ENCODE measurements around the gene IPO11.

Gene IPO11

DNA sequence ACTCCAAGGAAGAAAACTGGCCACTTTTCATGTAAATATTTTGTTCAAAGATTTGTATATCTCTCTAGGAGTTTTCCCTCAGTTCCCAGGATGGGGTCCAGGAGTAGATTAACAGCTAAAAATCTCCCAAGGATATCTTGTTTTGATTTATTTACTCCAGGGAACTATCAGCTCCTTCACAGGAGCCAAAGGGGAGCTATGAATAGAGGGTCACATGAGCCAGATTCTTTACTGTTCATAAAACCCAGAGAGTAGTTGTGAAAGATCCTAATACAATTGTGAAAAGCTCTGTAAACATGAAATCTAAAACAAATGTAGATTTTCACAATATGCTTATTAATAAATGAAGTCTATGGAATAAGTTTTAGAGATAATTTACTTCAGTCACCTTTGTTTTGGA is 25.7 kb upstream of the IPO11 start:
- Histone ChIP-seq H3K27ac (ENCODE audit: low read depth in 2 of 2, low read length in 2 of 2) (no peak overlapping the region), H3K36me3 (ENCODE audit: control insufficient read depth in 2 of 2, insufficient read depth in 2 of 2, low read length in 2 of 2) (peaks cover 44 to 49% of the 10 kb centered on the region in 2 donors), H3K27me3 (ENCODE audit: control insufficient read depth in 2 of 2, insufficient read depth in 2 of 2, low read length in 2 of 2) (no peaks in the 10 kb centered on the region), H3K9me3 (ENCODE audit: control insufficient read depth in 2 of 2, low read length in 2 of 2) (no peaks in the 10 kb centered on the region), H3K4me1 (ENCODE audit: control insufficient read depth in 2 of 2, insufficient read depth in 2 of 2, low read length in 2 of 2) (no peaks in the 10 kb centered on the region), H3K9ac (ENCODE audit: low read depth in 1 of 2, low read length in 2 of 2) (no peak overlapping the region), H3K4me3 (ENCODE audit: low read length in 2 of 2) (no peak overlapping the region)

DNA sequence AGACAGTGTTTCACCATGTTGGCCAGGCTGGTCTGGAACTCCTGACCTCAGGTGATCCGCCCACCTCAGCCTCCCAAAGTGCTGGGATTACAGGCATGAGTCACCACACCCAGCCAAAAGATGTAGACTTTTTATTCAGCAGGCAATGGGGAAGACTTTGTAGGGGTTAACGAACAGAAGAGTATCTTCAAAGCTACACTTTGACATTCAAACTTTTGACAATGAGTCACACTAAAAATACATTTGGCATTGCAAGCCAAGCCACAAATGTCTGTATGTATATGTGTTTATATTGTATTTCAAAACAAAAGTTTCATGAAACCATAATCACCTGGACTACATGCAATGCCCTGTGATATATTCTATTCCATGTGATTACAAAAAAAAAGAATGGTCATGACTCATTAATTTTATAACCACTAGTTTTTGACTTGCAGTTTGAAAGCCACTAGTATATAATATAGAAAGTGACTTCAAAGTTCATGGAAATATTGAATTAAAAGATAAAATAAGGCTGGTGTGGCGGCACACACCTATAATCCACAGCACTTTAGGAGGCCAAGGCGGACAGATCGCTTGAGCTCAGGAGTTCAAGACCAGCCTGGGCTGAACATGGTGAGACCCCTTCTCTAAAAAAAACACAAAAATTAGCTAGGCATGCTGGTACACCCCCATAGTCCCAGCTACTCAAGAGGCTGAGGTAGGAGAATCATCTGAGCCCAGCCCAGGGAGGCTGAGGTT is 17.2 kb upstream of the IPO11 start:
- H3K9ac ChIP-seq (ENCODE audit: low read depth in 1 of 2, low read length in 2 of 2), result no peak overlapping the region
- H3K4me1 ChIP-seq (ENCODE audit: control insufficient read depth in 2 of 2, insufficient read depth in 2 of 2, low read length in 2 of 2), result no peaks in the 10 kb centered on the region
- H3K27ac ChIP-seq (ENCODE audit: low read depth in 2 of 2, low read length in 2 of 2), result no peak overlapping the region
- no peak overlapping the region for H3K4me3 ChIP-seq (ENCODE audit: low read length in 2 of 2)
- no peaks in the 10 kb centered on the region for H3K27me3 ChIP-seq (ENCODE audit: control insufficient read depth in 2 of 2, insufficient read depth in 2 of 2, low read length in 2 of 2)
- peaks cover 22 to 40% of the 10 kb centered on the region in 2 donors for H3K36me3 ChIP-seq (ENCODE audit: control insufficient read depth in 2 of 2, insufficient read depth in 2 of 2, low read length in 2 of 2)
- no peaks in the 10 kb centered on the region for H3K9me3 ChIP-seq (ENCODE audit: control insufficient read depth in 2 of 2, low read length in 2 of 2)

DNA sequence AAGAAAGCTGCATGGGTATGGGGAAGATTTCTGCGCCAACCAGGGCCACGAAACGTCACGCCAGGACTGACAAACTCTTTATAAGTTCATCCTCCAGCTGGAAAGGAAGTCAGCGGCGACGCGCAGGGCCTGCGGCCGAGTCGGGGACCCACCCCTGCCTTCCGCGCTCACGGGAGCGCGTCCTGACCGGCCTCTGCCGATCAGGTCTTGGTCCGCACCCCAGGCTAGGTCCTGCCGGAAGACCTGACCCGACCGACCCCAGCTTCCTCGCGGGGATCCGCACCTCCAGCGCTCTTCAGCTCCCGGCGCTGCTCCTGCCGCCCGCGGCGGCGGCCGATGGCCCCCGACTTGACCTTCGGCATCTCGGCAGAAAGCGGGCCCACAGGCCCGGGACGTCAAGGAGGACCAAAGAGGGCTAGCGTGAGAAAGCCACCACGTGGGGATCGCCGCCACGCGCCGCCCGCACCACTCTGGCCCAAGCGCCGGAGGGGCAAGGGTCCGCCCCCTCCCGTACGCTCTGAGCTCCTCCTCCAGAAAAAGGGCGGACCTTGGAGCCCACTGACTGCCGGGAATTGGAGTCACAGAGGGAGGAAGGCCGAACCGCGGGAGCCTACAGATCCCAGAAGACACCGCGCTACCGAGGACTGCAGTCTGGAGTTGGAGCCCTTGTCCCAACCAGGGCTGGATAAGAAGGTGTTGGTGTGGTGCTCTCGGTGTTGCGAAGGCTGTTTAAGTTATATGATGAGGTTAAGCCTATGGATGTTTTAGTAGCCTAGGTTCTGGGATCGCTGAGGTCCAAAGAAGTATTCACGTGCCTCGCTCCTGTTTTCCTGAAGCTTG is 8.9 kb upstream of the IPO11 start, which contains the start of gene DIMT1:
TSS of gene DIMT1 (minus strand) at position 495 of the 840 bp plus-strand sequence. CDS start at position 362, 133 bp downstream.
- H3K27ac ChIP-seq (ENCODE audit: low read depth in 2 of 2, low read length in 2 of 2), result peak within 1 kb of the TSS; percentile 95 to 96
- peak within 1 kb of the TSS; percentile 96 for H3K9ac ChIP-seq (ENCODE audit: low read depth in 1 of 2, low read length in 2 of 2)
- H3K4me3 ChIP-seq (ENCODE audit: low read length in 2 of 2), result peak within 1 kb of the TSS; percentile 92 to 95
- no peaks in the 10 kb centered on the region for H3K9me3 ChIP-seq (ENCODE audit: control insufficient read depth in 2 of 2, low read length in 2 of 2)
- H3K36me3 ChIP-seq (ENCODE audit: control insufficient read depth in 2 of 2, insufficient read depth in 2 of 2, low read length in 2 of 2), result peaks cover 0 to 3% of the 10 kb centered on the region in 2 donors
- peaks cover 8 to 13% of the 10 kb centered on the region in 2 donors for H3K4me1 ChIP-seq (ENCODE audit: control insufficient read depth in 2 of 2, insufficient read depth in 2 of 2, low read length in 2 of 2)
- H3K27me3 ChIP-seq (ENCODE audit: control insufficient read depth in 2 of 2, insufficient read depth in 2 of 2, low read length in 2 of 2), result no peaks in the 10 kb centered on the region

DNA sequence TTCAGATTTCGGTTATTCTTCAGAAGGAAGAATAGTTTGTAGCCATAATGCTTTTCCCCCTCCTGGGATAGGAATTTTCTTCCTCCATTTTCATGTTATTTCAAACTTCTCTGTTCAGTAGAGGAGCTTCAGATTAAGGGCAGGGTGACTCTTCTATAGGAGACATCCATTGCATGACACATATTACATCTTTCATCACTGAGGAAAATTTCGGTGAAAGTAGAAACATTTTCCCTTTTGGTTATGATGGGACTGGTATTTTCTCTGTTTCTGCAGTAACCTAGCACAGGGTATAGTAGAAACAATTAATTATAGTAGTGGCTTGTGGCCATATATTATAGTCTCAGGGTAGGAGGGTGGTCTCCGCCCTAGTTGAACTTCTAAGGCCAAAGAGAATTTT is 1.1 kb downstream of the IPO11 start:
- Histone ChIP-seq H3K9me3 (ENCODE audit: control insufficient read depth in 2 of 2, low read length in 2 of 2) (no peaks in the 10 kb centered on the region), H3K36me3 (ENCODE audit: control insufficient read depth in 2 of 2, insufficient read depth in 2 of 2, low read length in 2 of 2) (no peaks in the 10 kb centered on the region), H3K27me3 (ENCODE audit: control insufficient read depth in 2 of 2, insufficient read depth in 2 of 2, low read length in 2 of 2) (no peaks in the 10 kb centered on the region), H3K4me1 (ENCODE audit: control insufficient read depth in 2 of 2, insufficient read depth in 2 of 2, low read length in 2 of 2) (peaks cover 10 to 11% of the 10 kb centered on the region in 2 donors), H3K27ac (ENCODE audit: low read depth in 2 of 2, low read length in 2 of 2) (no peak overlapping the region), H3K9ac (ENCODE audit: low read depth in 1 of 2, low read length in 2 of 2) (no peak overlapping the region), H3K4me3 (ENCODE audit: low read length in 2 of 2) (peak overlapping the region; percentile 97 to 98)

DNA sequence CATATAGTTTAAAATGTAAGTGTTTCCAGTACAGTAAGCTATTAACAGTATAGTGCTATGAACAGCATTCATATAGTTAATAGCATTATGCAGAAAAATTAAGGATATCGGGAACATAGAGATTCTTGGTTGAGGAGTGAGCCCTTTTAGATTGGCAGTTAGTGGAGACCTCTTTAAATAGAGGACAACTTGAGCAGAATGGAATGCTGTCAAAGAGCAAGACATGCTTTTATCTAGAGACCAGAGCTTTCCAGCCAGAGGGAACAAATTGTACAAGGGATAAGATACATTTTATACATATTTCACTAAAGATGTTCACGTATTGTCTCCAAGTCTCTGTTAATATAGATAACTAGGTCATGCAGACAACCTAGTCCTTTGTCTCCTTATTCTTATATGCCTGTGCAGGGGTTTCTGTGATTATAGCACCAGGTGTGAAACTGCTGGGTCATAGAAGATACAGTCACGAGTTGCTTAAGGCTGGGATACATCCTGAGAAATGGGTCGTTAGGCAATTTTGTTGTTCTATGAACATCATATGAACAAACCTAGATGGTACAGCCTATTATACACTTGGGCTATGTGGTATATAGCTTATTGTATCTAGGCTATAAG is 6.0 kb downstream of the IPO11 start:
- Histone ChIP-seq H3K9me3 (ENCODE audit: control insufficient read depth in 2 of 2, low read length in 2 of 2) (no peaks in the 10 kb centered on the region), H3K27me3 (ENCODE audit: control insufficient read depth in 2 of 2, insufficient read depth in 2 of 2, low read length in 2 of 2) (no peaks in the 10 kb centered on the region), H3K36me3 (ENCODE audit: control insufficient read depth in 2 of 2, insufficient read depth in 2 of 2, low read length in 2 of 2) (no peaks in the 10 kb centered on the region), H3K4me3 (ENCODE audit: low read length in 2 of 2) (no peak overlapping the region), H3K4me1 (ENCODE audit: control insufficient read depth in 2 of 2, insufficient read depth in 2 of 2, low read length in 2 of 2) (peaks cover 0 to 3% of the 10 kb centered on the region in 2 donors), H3K9ac (ENCODE audit: low read depth in 1 of 2, low read length in 2 of 2) (no peak overlapping the region), H3K27ac (ENCODE audit: low read depth in 2 of 2, low read length in 2 of 2) (no peak overlapping the region)

DNA sequence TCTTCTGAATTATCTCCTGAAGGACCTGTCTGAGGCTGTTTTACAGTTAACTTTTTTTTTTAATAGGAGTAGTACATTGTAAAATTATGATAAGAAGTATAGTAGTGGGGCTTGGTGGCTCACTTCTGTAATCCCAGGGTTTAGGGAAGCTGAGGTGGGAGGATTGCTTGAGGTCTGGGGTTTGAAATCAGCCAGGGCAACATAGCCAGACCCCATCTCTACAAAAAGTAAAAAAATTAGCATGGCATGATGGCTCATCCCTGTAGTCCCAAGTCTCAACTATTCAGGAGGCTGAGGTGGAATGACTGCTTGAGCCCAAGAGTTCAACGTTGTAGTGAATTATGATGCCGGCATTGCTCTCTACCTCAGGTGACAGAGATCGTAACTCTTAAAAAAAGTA is 7.0 kb downstream of the IPO11 start:
- H3K36me3 ChIP-seq (ENCODE audit: control insufficient read depth in 2 of 2, insufficient read depth in 2 of 2, low read length in 2 of 2), result no peaks in the 10 kb centered on the region
- H3K27ac ChIP-seq (ENCODE audit: low read depth in 2 of 2, low read length in 2 of 2), result no peak overlapping the region
- no peak overlapping the region for H3K4me3 ChIP-seq (ENCODE audit: low read length in 2 of 2)
- H3K9me3 ChIP-seq (ENCODE audit: control insufficient read depth in 2 of 2, low read length in 2 of 2), result no peaks in the 10 kb centered on the region
- H3K4me1 ChIP-seq (ENCODE audit: control insufficient read depth in 2 of 2, insufficient read depth in 2 of 2, low read length in 2 of 2), result no peaks in the 10 kb centered on the region
- no peak overlapping the region for H3K9ac ChIP-seq (ENCODE audit: low read depth in 1 of 2, low read length in 2 of 2)
- no peaks in the 10 kb centered on the region for H3K27me3 ChIP-seq (ENCODE audit: control insufficient read depth in 2 of 2, insufficient read depth in 2 of 2, low read length in 2 of 2)

DNA sequence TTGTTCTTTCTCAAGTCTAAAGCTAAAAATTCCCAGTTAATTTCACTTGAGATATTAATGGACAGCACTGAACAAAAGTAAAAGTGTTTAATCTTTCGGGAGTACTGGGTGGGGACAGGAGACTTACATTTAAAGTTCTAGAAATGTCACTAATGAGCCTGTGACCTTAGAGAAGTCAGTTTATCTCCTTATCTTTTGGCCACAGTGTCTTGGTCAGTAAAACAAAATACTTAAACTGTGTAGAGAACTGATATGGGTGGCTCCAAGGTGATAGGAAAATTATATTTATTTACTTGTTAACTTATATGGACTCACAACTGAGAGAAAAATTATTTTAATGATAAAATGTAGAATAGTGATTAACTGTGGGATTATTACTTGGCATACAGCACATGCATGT is 8.9 kb downstream of the IPO11 start:
- Histone ChIP-seq H3K9ac (ENCODE audit: low read depth in 1 of 2, low read length in 2 of 2) (no peak overlapping the region), H3K36me3 (ENCODE audit: control insufficient read depth in 2 of 2, insufficient read depth in 2 of 2, low read length in 2 of 2) (no peaks in the 10 kb centered on the region), H3K4me3 (ENCODE audit: low read length in 2 of 2) (no peak overlapping the region), H3K4me1 (ENCODE audit: control insufficient read depth in 2 of 2, insufficient read depth in 2 of 2, low read length in 2 of 2) (no peaks in the 10 kb centered on the region), H3K27me3 (ENCODE audit: control insufficient read depth in 2 of 2, insufficient read depth in 2 of 2, low read length in 2 of 2) (no peaks in the 10 kb centered on the region), H3K9me3 (ENCODE audit: control insufficient read depth in 2 of 2, low read length in 2 of 2) (no peaks in the 10 kb centered on the region), H3K27ac (ENCODE audit: low read depth in 2 of 2, low read length in 2 of 2) (no peak overlapping the region)

DNA sequence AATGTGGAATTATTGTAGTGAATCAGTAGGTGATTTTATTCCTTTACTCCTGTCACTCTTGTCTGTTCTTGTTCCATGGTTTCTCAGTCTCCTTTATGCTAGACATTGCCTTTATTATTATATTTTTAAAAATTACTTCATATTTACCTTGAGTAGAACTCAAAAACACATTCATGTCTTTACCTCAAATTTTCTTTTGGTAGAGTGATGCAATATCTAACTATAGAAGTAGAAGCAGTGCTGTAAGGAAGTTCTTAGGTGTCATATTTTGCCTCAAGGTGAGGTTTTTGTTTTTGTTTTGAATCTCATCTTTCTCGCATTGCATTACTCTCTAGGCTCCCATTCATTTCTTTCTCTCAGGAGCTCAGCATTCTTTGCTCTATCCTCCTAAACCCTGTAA is 12.2 kb downstream of the IPO11 start:
- Histone ChIP-seq H3K4me3 (ENCODE audit: low read length in 2 of 2) (no peak overlapping the region), H3K36me3 (ENCODE audit: control insufficient read depth in 2 of 2, insufficient read depth in 2 of 2, low read length in 2 of 2) (no peaks in the 10 kb centered on the region), H3K9me3 (ENCODE audit: control insufficient read depth in 2 of 2, low read length in 2 of 2) (no peaks in the 10 kb centered on the region), H3K27me3 (ENCODE audit: control insufficient read depth in 2 of 2, insufficient read depth in 2 of 2, low read length in 2 of 2) (no peaks in the 10 kb centered on the region), H3K9ac (ENCODE audit: low read depth in 1 of 2, low read length in 2 of 2) (no peak overlapping the region), H3K4me1 (ENCODE audit: control insufficient read depth in 2 of 2, insufficient read depth in 2 of 2, low read length in 2 of 2) (no peaks in the 10 kb centered on the region), H3K27ac (ENCODE audit: low read depth in 2 of 2, low read length in 2 of 2) (no peak overlapping the region)

DNA sequence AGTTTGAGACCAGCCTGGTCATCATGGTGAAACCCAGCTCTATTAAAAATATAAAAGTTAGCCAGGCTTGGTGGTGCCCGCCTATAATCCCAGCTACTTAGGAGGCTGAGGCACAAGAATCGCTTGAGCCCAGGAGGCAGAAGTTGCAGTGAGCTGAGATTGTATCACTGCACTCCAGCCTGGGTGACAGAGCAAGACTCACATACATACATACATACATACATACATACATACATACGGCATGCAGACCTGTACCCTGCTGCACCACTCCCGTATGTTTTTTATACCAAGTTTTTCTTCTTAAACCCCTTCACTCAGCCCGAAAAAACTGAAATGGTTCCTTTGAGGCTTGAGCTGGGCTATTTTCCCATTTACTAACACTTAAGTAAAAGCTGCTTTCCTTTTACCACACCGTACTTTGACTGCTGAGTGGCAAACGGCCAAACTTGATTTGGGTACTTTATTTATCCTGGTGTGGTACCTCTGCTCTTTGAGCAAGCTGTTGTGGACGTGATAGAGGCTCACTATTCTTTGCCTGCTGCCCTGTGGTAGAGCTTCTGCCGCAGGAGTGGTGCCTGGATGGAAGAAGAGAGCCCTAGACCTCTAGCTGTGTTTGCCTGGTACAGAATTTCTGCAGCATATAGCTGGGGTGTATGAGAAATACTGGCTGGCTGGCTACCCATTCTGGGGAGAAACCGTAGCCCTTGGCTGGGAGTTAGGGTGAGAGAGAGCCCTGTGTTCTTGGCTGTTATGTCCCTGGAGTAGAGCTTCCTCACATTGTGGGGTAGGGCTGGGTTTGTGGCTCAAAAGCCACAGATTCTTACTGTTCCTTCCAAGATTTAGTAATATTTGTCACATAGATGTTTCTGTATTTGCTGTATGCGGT is 19.4 kb downstream of the IPO11 start:
- Histone ChIP-seq H3K27me3 (ENCODE audit: control insufficient read depth in 2 of 2, insufficient read depth in 2 of 2, low read length in 2 of 2) (no peaks in the 10 kb centered on the region), H3K27ac (ENCODE audit: low read depth in 2 of 2, low read length in 2 of 2) (no peak overlapping the region), H3K36me3 (ENCODE audit: control insufficient read depth in 2 of 2, insufficient read depth in 2 of 2, low read length in 2 of 2) (no peaks in the 10 kb centered on the region), H3K4me1 (ENCODE audit: control insufficient read depth in 2 of 2, insufficient read depth in 2 of 2, low read length in 2 of 2) (peaks cover 0 to 2% of the 10 kb centered on the region in 2 donors), H3K9ac (ENCODE audit: low read depth in 1 of 2, low read length in 2 of 2) (no peak overlapping the region), H3K4me3 (ENCODE audit: low read length in 2 of 2) (no peak overlapping the region), H3K9me3 (ENCODE audit: control insufficient read depth in 2 of 2, low read length in 2 of 2) (no peaks in the 10 kb centered on the region)
